Activated CD8-positive, alpha-beta T cell treated with anti-CD3 and anti-CD28 coated beads for 36 hours (primary cell): ENCODE measurements around the gene SFTPA2. TPM values are rescaled to one million over a fixed set of nuclear protein-coding genes. Genes with fewer than 3 reads are reported as not detected.

Experiments used
- ATAC-seq: fragments of 200-7000 bp; cut with Tn5 transposase; one replicate; pipeline ENCODE4 v1.10.0; 2021; ENCODE audit warnings: mild to moderate bottlenecking, moderate library complexity
- CTCF ChIA-PET: fragments of 350-600 bp; sonication (Branson Sonifier 250); formaldehyde crosslinking; loops from one replicate; lab custom pipeline; 2021; ENCODE audit warnings: antibody characterized with exemption; lab: Charles Lee
- POLR2A ChIA-PET: fragments of 350-600 bp; sonication (Branson Sonifier 250); formaldehyde crosslinking; loops from one replicate; lab custom pipeline; 2021; ENCODE audit warnings: antibody characterized with exemption; lab: Charles Lee
- DNase-seq: peaks from one replicate; pipeline ENCODE4 v3.0.0-alpha.2; 2020
- H3K27ac Mint-ChIP-seq: one replicate; pipeline ENCODE4 v1.8.0; 2021; ENCODE audit warnings: mild to moderate bottlenecking, mixed read lengths
- H3K27me3 Mint-ChIP-seq: one replicate; pipeline ENCODE4 v1.8.0; 2021; ENCODE audit warnings: mixed read lengths
- H3K36me3 Mint-ChIP-seq: one replicate; pipeline ENCODE4 v1.8.0; 2021; ENCODE audit warnings: low read depth, mixed read lengths
- H3K4me1 Mint-ChIP-seq: one replicate; pipeline ENCODE4 v1.8.0; 2021; ENCODE audit warnings: low read depth, mixed read lengths
- H3K4me3 Mint-ChIP-seq: one replicate; pipeline ENCODE4 v1.8.0; 2021; ENCODE audit warnings: mild to moderate bottlenecking, moderate library complexity, mixed read lengths
- H3K9me3 Mint-ChIP-seq: one replicate; pipeline ENCODE4 v1.8.0; 2021; ENCODE audit warnings: mixed read lengths
- intact Hi-C: fragments of 100-400 bp; cut with micrococcal nuclease; formaldehyde crosslinking; loops from one replicate; pipeline ENCODE4 v1.10.0; 2022
- total RNA-seq, 2 experiments: library from RNA; stranded (reverse); gene quantifications; one replicate each; pipeline ENCODE4 v1.2.3, GENCODE V29; 2021
- TF ChIP-seq, protein P1 (sequence below): fragments of 200-600 bp; IDR thresholded peaks from one replicate; pipeline ENCODE4 v1.8.0; 2022; ENCODE audit warnings: antibody characterized with exemption, mild to moderate bottlenecking

SFTPA2 gene
- total RNA-seq, 2 experiments from 2014 or later = not detected

DNA sequence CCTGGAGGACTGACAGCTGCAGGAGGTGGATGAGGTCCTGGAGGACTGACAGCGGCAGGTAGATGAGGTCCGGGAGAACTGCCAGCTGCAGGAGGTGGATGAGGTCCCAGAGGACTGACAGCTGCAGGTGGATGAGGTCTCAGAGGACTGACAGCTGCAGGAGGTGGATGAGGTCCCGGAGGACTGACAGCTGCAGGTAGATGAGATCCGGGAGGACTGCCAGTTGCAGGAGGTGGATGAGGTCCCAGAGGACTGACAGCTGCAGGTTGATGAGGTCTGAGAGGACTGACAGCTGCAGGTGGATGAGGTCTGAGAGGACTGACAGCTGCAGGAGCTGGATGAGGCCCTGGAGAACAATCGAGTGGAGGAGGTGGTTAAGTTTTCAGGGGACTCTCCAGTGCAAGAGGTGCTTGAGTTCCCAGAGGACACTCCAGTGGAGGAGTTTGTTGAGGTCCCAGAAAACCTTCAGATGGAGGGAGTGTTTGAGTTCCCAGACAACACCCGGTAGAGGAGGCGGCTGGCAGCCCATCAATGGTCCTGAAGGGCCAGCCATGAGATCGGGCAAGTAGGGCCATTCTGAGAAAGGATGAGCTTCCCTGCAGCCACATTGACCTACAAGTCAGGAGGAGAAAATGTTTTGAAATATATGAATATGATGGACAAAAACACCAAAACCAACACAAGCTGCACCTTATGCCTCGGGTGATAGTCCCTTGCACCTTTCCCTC, 52.6 kb downstream of the SFTPA2 start:
- Mint-ChIP-seq H3K4me1 (no peaks in the 10 kb centered on the region), H3K27me3 (no peaks in the 10 kb centered on the region), H3K9me3 (no peaks in the 10 kb centered on the region), H3K27ac (no peak overlapping the region), H3K4me3 (no peak overlapping the region), H3K36me3 (no peaks in the 10 kb centered on the region)
- no peak for ATAC-seq
- no peak for DNase-seq
- TF ChIP-seq, protein P1, sequence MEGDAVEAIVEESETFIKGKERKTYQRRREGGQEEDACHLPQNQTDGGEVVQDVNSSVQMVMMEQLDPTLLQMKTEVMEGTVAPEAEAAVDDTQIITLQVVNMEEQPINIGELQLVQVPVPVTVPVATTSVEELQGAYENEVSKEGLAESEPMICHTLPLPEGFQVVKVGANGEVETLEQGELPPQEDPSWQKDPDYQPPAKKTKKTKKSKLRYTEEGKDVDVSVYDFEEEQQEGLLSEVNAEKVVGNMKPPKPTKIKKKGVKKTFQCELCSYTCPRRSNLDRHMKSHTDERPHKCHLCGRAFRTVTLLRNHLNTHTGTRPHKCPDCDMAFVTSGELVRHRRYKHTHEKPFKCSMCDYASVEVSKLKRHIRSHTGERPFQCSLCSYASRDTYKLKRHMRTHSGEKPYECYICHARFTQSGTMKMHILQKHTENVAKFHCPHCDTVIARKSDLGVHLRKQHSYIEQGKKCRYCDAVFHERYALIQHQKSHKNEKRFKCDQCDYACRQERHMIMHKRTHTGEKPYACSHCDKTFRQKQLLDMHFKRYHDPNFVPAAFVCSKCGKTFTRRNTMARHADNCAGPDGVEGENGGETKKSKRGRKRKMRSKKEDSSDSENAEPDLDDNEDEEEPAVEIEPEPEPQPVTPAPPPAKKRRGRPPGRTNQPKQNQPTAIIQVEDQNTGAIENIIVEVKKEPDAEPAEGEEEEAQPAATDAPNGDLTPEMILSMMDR = no peak
- ChIA-PET CTCF (interaction anchor here (1.5 to 1.8 kb wide), 2 partner anchors 11 to 133 kb away, joined by 6 read pairs; no protein-coding TSS in a partner anchor), POLR2A (no interaction called here)
- intact Hi-C loops = no loop called here

Other genes starting within 250 kb of the SFTPA2 start
- gene PPIF, start 212.9 kb downstream of the SFTPA2 start, total RNA-seq = 10 to 100 TPM; 81.5 to 88.6 TPM
- gene ZCCHC24, start 114.8 kb downstream of the SFTPA2 start, total RNA-seq = 1 to 10 TPM; 1.0 to 1.7 TPM
- gene EIF5AL1, start 47.9 kb downstream of the SFTPA2 start, total RNA-seq = 1 to 10 TPM; 1.0 to 1.1 TPM
- not detected for gene SFTPA1, start 50.5 kb upstream of the SFTPA2 start, total RNA-seq
- under 1 TPM; 0.18 to 0.83 TPM for gene NUTM2B, start 142.8 kb upstream of the SFTPA2 start, total RNA-seq